ENCODE measurements around the gene APOD. TPM values are rescaled to one million over a fixed set of nuclear protein-coding genes. Genes with fewer than 3 reads are reported as not detected.

Gene APOD
- total RNA-seq, 1 donor from 2014 or later = 8.6 TPM

GRCh38 chr3:195557322-195557721 is 26.4 kb downstream of the APOD start:
- no peak for DNase-seq (ENCODE audit: extremely low read depth, low read depth, low spot score)

GRCh38 chr3:195556390-195556789 is 27.4 kb downstream of the APOD start:
- no peak for DNase-seq (ENCODE audit: extremely low read depth, low read depth, low spot score)

GRCh38 chr3:195555110-195555509 is 28.6 kb downstream of the APOD start:
- DNase-seq (ENCODE audit: extremely low read depth, low read depth, low spot score) = no peak

- DNase-seq (ENCODE audit: extremely low read depth, low read depth, low spot score) = no peak
Measured at GRCh38 chr3:195554458-195554857, 29.3 kb downstream of the APOD start.

- no peak for DNase-seq (ENCODE audit: extremely low read depth, low read depth, low spot score)
Measured at GRCh38 chr3:195553268-195553667, 30.5 kb downstream of the APOD start.

- no peak for DNase-seq (ENCODE audit: extremely low read depth, low read depth, low spot score)
Measured at GRCh38 chr3:195551381-195551978, 32.3 kb downstream of the APOD start.

- no peak for DNase-seq (ENCODE audit: extremely low read depth, low read depth, low spot score)
Measured at GRCh38 chr3:195550723-195551122, 33.0 kb downstream of the APOD start.

- DNase-seq (ENCODE audit: extremely low read depth, low read depth, low spot score) = no peak
Measured at GRCh38 chr3:195549931-195550519, 33.7 kb downstream of the APOD start.

GRCh38 chr3:195548987-195549386 is 34.8 kb downstream of the APOD start:
- DNase-seq (ENCODE audit: extremely low read depth, low read depth, low spot score) = no peak

- DNase-seq (ENCODE audit: extremely low read depth, low read depth, low spot score) = no peak
Measured at GRCh38 chr3:195548501-195548900, 35.2 kb downstream of the APOD start.

- DNase-seq (ENCODE audit: extremely low read depth, low read depth, low spot score) = no peak
Measured at GRCh38 chr3:195548006-195548405, 35.7 kb downstream of the APOD start.

- peak; percentile 55 for DNase-seq (ENCODE audit: extremely low read depth, low read depth, low spot score)
Measured at GRCh38 chr3:195546130-195546560, 37.6 kb downstream of the APOD start.

- DNase-seq (ENCODE audit: extremely low read depth, low read depth, low spot score) = no peak
Measured at GRCh38 chr3:195544634-195545033, 39.1 kb downstream of the APOD start.

GRCh38 chr3:195544230-195544536 is 39.6 kb downstream of the APOD start:
- DNase-seq (ENCODE audit: extremely low read depth, low read depth, low spot score) = no peak

- no peak for DNase-seq (ENCODE audit: extremely low read depth, low read depth, low spot score)
Measured at GRCh38 chr3:195543500-195544229, 40.1 kb downstream of the APOD start.

GRCh38 chr3:195542698-195543499 is 40.8 kb downstream of the APOD start, which contains the start of gene PPP1R2:
PPP1R2 (minus strand) TSS chr3:195543325; CDS start chr3:195543025, 300 bp downstream.
- DNase-seq (ENCODE audit: extremely low read depth, low read depth, low spot score) = peak; percentile 44

- DNase-seq (ENCODE audit: extremely low read depth, low read depth, low spot score) = no peak
Measured at GRCh38 chr3:195542316-195542697, 41.4 kb downstream of the APOD start.

GRCh38 chr3:195540511-195540910 is 43.2 kb downstream of the APOD start:
- no peak for DNase-seq (ENCODE audit: extremely low read depth, low read depth, low spot score)

GRCh38 chr3:195540027-195540426 is 43.7 kb downstream of the APOD start:
- no peak for DNase-seq (ENCODE audit: extremely low read depth, low read depth, low spot score)

- no peak for DNase-seq (ENCODE audit: extremely low read depth, low read depth, low spot score)
Measured at GRCh38 chr3:195539479-195539878, 44.3 kb downstream of the APOD start.

- no peak for DNase-seq (ENCODE audit: extremely low read depth, low read depth, low spot score)
Measured at GRCh38 chr3:195537995-195538394, 45.7 kb downstream of the APOD start.
